ENCODE results near the gene ATXN8OS.
"Not testable (repeated sequence)": the region's sequence is repeated elsewhere in the genome, so short reads cannot be mapped to it uniquely, and the experiment has no call there.

Gene ATXN8OS

DNA sequence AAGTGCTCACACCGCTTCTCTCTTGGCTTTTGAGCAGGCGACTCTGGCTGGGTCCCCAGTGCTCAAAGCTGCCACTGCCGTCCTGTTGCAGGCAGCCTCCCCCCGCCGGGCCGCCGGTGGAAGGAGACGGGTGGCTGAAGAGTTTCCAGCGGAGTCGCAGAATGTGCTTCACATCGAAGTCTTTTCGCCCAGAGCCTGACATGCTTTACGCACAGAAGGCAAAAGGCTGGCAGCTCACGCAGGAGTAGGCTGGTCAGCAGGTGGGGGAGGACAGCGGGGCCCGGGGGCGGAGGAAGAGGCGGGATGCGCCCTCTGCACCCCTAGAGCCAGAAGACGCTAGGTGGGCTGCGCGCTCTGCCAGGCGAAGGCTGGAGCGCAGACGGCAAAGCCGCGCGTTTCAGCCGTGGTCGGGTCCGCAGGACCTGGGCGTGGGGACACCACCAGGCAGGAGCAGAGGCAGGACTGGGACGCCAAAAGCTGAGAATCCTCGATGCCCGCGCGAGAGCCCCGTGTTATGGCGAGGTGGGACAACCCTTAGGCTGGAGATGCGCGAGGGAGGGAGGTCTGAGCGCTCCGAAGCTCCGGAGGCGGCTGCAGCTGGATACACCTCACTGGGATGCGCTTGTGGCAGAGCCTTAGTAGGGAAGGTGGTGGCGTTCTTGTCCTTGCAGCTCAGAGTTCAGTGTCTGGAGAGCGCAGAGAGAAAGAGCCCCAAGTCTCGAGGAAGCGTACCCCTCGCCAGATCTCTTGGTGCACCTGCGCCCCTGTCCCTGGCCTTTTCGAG lies at the start of gene ATXN8OS:
Gene ATXN8OS, plus strand, starts transcription at position 329 of the 784 bp plus-strand sequence.
- in situ Hi-C loops (cut with MboI; ENCODE audit: low sequenced_read_pairs) = no loop called here

DNA sequence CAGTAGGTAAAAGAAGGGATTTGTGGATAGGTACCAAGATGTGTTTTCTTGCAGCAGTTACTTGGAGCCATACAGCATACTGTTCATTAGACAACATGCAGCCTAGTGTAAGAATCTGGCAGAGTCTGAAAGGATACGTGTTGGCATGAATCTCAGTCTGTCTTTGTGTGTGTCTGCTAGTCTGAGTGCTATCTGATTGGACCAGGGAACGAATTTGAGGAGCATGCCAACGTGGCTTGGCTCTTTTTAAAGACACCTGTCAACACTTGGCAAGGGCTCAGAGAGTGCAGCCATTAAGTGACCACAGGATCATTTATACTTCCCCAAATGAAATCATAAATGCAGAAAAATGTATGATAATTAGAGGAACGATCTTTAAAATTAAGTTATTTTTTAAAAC lies 27.6 kb upstream of the ATXN8OS start:
- in situ Hi-C loops (cut with MboI; ENCODE audit: low sequenced_read_pairs) = no loop called here

GRCh38 chr13:70087247-70087646 lies 20.4 kb upstream of the ATXN8OS start:
- in situ Hi-C loops (cut with MboI; ENCODE audit: low sequenced_read_pairs) = no loop called here

GRCh38 chr13:70088926-70089325 lies 18.7 kb upstream of the ATXN8OS start:
- in situ Hi-C loops (cut with MboI; ENCODE audit: low sequenced_read_pairs) = no loop called here

DNA sequence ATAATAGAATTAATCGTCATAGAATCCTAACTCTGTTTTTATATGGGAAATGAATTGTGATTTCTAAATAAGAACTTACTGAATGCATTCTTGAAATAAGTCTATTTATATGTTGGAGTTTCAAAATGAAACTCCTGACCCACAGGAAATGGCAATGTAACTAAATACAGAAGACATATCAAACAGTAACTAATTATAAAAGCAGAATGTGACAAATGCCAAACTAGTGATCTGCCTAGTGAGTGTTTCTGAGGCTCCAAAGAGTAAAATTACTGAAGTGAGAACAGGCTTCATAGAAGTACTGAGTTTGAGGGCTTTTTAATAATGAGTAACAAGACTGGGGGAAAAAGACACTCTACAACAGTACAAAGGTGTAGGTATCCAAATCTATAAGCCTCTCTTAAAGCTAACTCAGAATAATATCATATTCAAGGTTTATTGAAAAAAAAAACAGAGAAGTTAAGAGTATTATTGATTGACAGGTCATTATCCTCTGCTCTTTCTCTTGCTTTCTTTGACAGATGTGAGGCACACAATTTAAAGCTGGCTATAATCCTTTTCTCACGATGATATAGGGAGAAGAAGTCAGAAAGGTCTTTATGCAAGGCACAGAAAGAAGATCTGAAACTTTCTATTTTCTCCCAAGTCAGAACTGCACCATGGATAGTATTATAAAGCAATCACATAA lies 17.4 kb upstream of the ATXN8OS start:
- in situ Hi-C loops (cut with MboI; ENCODE audit: low sequenced_read_pairs) = no loop called here

GRCh38 chr13:70098669-70099068 lies 9.0 kb upstream of the ATXN8OS start:
- in situ Hi-C loops (cut with MboI; ENCODE audit: low sequenced_read_pairs) = no loop called here

DNA sequence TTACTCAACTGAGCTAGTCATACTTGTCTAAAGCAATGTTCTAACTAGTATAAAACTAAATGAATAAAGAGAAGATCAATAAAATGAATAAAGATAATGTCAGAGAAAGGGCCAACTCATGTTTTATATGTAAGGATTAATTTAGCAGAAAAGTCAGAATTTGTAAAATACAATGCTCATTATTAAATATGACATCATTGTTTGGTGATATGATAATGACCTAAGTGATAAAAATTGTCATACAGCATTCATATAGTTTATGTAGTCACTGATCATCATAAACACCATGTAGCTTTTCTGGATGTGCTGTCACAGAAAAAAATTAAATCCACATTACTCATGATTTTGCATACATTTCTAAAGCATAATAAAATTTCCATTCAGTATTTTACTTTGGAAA lies 3.1 kb upstream of the ATXN8OS start:
- in situ Hi-C loops (cut with MboI; ENCODE audit: low sequenced_read_pairs) = no loop called here

DNA sequence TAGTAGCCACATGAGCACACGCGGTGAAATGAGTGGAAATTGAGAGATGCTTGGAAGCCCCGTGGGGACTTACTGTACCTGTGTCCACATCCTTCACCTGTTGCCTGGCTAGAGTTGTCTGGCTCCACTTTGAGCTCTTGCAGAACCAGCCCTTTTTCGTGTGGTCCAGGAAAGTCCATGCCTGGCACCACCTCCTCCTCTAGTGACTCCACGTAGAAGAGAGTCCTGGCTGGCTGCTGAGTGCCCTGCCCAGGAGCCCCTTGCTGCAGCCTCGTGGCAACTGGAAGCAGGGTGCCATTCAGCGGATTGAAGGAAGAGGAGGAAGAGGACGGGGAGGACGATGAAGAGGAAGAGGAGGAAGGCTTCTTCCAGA lies 515 bp upstream of the ATXN8OS start:
- in situ Hi-C loops (cut with MboI; ENCODE audit: low sequenced_read_pairs) = no loop called here

DNA sequence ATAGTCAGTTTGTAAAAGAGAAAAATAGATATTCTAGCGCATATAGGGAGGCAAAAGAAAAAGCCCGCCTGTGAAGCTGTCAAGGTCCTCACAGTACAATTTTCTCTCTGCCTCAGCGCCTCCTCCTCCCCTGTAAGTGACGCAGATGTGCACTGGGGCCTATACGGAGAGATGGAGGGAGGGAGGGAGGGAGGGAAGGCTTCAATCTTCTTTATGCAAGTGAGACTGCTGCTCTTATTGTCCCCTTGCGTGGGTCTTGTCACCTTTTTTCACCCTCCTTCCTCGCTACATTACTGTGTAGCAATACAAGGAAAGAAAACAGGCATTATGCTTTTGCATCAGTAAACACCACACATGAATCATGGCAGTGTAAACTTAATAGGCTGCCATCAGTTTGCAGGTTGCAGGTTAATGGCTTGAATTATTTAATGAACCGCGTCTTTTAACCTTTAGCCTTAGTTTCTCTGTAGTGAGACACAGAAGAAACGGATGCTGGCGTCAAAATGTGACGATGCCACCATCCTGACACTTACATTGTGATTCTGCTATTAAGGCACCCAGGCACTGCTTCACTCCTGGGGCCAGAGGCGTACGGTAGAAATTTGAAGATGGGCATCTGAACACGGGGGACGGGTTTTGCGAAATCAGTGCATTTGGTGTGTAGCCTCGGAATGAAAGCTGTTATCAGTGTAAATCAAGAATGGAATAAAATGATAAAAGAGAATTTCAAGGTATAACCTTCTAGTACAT lies 905 bp downstream of the ATXN8OS start, which contains the start of gene KLHL1:
Gene KLHL1, minus strand, starts transcription at position 97 of the 750 bp plus-strand sequence. CDS start 753 bp downstream, outside the sequence.
- in situ Hi-C loops (cut with MboI; ENCODE audit: low sequenced_read_pairs) = no loop called here

GRCh38 chr13:70117338-70117905 lies 9.8 kb downstream of the ATXN8OS start:
- in situ Hi-C loops (cut with MboI; ENCODE audit: low sequenced_read_pairs) = no loop called here

DNA sequence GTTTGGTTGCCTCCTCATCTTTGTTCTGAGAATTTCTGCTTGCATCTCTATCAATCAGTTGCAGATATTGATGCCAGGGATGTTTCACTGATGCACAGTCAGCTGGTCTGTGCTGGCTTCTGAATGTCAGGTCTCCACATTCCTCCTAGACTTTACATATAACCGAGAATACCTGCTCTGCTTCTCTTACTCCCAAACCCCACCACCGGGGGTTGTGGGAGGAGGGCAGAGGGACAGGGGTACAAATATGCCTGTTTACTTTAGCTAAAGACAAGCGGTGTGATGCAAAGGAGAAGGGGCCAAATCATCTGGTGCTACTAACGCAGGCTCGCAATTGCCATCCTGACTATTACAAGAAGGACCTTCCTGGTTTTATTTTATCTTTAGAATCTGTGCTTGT lies 18.1 kb downstream of the ATXN8OS start:
- in situ Hi-C loops (cut with MboI; ENCODE audit: low sequenced_read_pairs) = no loop called here

DNA sequence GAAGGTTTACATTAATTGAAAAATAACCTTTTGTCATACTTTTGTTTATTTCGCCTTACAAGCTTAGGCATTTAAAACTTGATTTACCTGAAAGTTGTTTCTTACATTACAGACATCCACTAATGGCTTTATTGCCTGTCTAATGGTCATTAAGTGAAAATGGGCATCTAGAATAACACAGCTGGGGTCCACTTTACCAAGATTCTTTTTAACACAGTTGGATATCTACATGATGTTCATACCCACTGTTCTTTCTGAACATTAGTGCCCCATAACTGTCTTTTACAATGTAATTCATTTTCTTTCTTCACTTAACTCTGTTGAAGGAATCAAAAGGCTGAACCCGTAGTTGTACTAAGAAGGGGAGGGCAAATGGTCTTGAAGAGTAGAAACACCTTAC lies 20.5 kb downstream of the ATXN8OS start:
- in situ Hi-C loops (cut with MboI; ENCODE audit: low sequenced_read_pairs) = no loop called here

DNA sequence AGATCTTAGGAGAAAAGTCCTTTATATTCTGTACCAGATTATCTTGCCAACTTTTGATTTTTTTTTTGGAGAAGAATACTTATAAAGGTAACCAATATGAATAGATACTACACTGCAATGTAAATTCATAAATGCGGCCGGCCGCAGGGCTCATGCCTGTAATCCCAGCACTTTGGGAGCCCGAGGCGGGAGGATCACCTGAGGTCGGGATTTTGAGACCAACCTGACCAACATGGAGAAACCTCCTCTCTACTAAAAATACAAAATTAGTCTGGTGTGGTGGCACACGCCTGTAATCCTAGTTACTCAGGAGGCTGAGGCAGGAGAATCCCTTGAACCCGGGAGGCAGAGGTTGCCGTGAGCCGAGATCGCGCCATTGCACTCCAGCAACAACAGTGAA lies 35.0 kb downstream of the ATXN8OS start:
- in situ Hi-C loops (cut with MboI; ENCODE audit: low sequenced_read_pairs) = not testable (repeated sequence)

DNA sequence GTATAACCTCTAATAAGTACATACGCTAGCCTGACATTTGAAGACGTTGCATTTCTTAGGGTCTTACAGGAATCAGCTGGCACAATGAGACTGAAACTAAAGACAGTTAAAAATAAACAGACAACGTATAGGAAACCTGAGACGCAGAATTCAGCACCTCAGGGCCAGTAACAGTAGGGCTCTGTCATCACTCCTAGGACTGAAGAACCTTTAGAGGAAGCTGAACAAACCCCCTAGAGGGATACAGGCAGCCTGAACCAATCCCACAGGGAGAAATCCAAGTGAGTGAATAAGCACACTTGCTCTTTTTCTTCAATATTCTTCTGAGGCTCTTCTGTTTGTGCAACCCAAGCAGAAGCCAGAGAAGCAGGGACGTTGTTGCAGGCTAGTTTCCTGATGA lies 54.5 kb downstream of the ATXN8OS start:
- in situ Hi-C loops (cut with MboI; ENCODE audit: low sequenced_read_pairs) = no loop called here

DNA sequence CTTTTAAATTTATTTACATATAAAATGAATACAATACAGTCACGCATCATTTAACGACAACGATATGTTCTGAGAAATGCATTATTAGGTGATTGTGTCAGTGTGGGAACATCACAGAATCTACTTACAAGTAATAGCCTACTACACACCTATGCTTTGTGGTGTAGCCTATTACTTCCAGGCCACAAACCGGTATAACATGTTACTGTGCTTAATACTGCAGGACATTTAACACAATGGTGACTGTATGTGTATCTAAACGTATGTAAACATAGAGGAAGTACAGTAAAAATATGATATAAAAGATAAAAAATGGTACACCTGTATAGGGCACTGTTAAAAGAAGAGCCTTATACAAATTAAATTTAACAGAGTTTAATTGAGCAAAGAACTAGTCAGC lies 63.1 kb downstream of the ATXN8OS start:
- in situ Hi-C loops (cut with MboI; ENCODE audit: low sequenced_read_pairs) = no loop called here

- in situ Hi-C loops (cut with MboI; ENCODE audit: low sequenced_read_pairs) = no loop called here
These were observed 63.5 kb downstream of the ATXN8OS start for GRCh38 chr13:70171151-70171550.

DNA sequence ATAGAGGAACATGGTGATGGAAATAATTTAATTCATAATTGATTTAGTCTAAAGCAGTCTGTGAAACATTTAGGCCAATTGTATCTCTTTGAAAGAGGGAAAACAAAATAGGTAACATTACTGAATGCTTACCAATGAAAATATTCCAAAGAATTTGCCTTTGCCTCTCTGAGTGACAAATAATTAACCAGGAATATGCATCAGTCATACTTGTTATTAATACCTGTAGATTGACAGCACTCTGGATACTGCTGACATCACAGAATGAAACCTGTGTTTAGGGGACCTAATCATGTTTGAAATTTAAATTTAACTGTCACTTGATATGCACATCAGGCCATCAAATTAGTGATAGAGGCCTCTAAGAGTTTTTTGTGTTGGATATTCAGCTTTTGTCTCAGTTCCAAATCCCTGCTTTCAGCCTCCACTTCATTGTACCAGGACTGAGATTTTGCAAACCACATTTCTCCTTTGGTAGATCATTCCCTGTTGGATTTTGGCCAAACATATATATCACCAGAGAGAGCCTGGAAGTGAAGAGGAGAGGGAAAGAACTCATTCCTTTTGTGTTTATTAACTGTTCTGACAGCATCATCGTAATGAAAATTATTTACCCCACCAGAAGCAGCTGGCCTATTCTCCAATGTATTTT lies 65.4 kb downstream of the ATXN8OS start:
- in situ Hi-C loops (cut with MboI; ENCODE audit: low sequenced_read_pairs) = no loop called here

DNA sequence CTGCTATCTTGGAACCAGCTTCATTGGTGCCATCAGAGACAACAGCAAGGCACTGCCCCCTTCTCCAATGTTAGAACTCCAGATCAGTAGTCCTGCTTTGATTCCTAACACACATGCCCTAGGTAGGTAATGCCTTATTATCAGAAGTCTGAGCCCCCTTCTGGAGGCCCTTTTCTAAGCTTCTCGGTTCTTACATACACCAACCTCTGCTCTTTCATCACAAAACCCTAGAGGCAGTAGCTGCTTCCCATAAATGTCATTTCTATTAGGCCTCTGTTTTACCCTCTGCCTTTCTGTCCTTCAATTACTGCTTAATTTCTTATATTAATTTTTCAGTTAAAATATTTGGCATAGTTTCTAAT lies 66.0 kb downstream of the ATXN8OS start:
- in situ Hi-C loops (cut with MboI; ENCODE audit: low sequenced_read_pairs) = no loop called here

DNA sequence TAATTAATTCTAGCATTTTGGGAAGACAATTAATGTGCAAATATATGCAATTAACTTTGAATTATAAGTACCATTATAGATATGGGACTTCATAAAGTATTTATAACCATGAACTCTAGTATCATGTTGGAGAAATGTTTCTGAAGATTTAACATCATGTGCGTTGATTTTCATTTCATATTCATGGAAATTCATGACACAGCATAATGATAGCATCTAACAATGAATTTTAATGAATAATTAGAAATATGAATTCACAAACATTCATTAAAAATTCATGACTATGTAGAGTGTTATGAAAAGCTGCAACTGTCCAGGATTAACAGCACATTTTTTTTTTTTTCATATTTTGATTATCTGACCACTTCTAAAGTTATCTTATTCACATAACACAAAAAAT lies 70.7 kb downstream of the ATXN8OS start:
- in situ Hi-C loops (cut with MboI; ENCODE audit: low sequenced_read_pairs) = no loop called here

Data from hTERT RPE-1 (cell line).